A549 treated with DMSO at 1 μM for 4 hours (cell line): ENCODE measurements around the gene STK36. TPM values are rescaled to one million over a fixed set of nuclear protein-coding genes. Genes with fewer than 3 reads are reported as not detected.

Experiments
- total RNA-seq: library from RNA; stranded (reverse); fragments of 200-300 nt; extraction: Qiagen RNA extraction; gene quantifications from 5 replicates; pipeline ENCODE4 v1.2.3, GENCODE V29; 2022; ENCODE audit warnings: low read depth

STK36 gene
- 7.7 to 16.1 TPM (median 13.8 TPM) in 5 replicates for total RNA-seq

GRCh38 chr2:218671654-218672566, at the start of gene STK36, which contains the start of gene RNF25:
STK36 (plus strand) TSS chr2:218672086; CDS start chr2:218672830, 744 bp downstream.
RNF25 (minus strand) TSS chr2:218672002; CDS start chr2:218671970, 32 bp downstream.

GRCh38 chr2:218659258-218659987, 12.5 kb upstream of the STK36 start, which contains the start of the genes BCS1L and ZNF142:
BCS1L (plus strand) TSS chr2:218659683; CDS start chr2:218660988, 1,305 bp downstream.
ZNF142 (minus strand) TSS chr2:218659623; CDS start chr2:218656429, 3,194 bp downstream.

DNA sequence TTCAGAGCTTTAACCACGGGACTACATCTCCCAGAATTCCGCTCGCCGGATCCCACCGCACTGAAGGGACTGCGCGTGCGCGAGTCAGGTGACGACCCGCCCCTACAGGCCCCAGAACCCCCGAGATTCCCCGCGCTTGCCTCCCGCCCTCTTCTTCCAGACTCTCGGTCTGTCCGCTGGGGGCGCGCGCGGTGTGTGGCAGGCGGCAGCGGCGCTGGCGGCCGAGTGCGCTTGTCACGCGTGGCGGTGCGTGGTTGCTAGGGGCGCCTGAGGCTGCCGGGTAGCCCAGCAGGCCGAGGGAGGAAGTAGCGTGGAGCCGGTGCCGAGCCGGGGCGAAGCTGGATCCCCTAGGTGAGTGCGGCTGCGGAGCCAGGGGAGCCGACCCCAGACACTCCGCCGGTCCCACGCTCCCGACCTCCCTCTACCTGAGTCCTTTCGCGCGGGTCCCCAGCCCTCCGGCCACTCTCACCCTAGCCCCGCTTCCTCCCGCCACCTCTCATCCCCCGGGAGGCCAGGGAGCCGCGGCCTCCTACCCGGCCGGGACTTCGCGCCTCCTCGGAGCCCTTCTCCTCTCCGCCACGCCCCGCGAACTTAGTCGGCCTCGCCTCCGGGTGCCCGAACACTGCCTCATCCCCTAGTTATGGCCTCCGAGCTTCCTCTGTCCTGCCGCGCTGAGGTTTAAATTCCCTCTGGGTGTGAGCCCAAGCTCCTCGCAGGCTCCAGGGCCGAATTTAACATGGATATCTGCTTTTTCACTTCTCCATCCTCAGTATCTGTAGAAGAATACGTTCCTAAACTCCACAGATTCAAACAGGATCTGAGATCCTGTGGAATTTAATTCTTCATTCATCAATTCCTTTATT, 39.0 kb downstream of the STK36 start, which contains the start of gene TTLL4:
TSS of gene TTLL4 (plus strand) at position 149 of the 863 bp plus-strand sequence. CDS start 26,842 bp downstream, outside the sequence.

Other genes starting within 250 kb of the STK36 start
- gene USP37, start 103.7 kb upstream of the STK36 start, total RNA-seq = 4.8 to 7.4 TPM (median 6.3 TPM) in 5 replicates
- gene CNOT9, start 103.2 kb upstream of the STK36 start, total RNA-seq = 41.8 to 53.3 TPM (median 49.7 TPM) in 5 replicates
- gene PLCD4, start 64.2 kb upstream of the STK36 start, total RNA-seq = 0.26 to 0.69 TPM (median 0.31 TPM) in 5 replicates
- gene ZNF142, start 12.5 kb upstream of the STK36 start, total RNA-seq = 15.5 to 21.3 TPM (median 19.5 TPM) in 5 replicates
- 38.3 to 50.3 TPM (median 44.1 TPM) in 5 replicates for gene BCS1L, start 12.4 kb upstream of the STK36 start, total RNA-seq
- gene RNF25, start 84 bp upstream of the STK36 start, total RNA-seq = 39.0 to 58.2 TPM (median 47.7 TPM) in 5 replicates
- gene TTLL4, start 38.7 kb downstream of the STK36 start, total RNA-seq = 25.3 to 30.7 TPM (median 28.6 TPM) in 5 replicates
- gene CYP27A1, start 110.1 kb downstream of the STK36 start, total RNA-seq = 0.03 to 0.34 TPM (median 0.19 TPM) in 4 of 5 replicates, not detected in the other
- not detected in 5 replicates for gene PRKAG3, start 159.7 kb downstream of the STK36 start, total RNA-seq
- gene WNT6, start 187.7 kb downstream of the STK36 start, total RNA-seq = 0.05 to 0.15 TPM (median 0.10 TPM) in 4 of 5 replicates, not detected in the other
- gene WNT10A, start 208.8 kb downstream of the STK36 start, total RNA-seq = 0.11 TPM in 1 of 5 replicates, not detected in the others